Measurements from ENCODE around the gene SLFN14. TPM values are rescaled to one million over a fixed set of nuclear protein-coding genes. Genes with fewer than 3 reads are reported as not detected.

Gene SLFN14
- not detected for total RNA-seq
- polyA plus RNA-seq = not detected

DNA sequence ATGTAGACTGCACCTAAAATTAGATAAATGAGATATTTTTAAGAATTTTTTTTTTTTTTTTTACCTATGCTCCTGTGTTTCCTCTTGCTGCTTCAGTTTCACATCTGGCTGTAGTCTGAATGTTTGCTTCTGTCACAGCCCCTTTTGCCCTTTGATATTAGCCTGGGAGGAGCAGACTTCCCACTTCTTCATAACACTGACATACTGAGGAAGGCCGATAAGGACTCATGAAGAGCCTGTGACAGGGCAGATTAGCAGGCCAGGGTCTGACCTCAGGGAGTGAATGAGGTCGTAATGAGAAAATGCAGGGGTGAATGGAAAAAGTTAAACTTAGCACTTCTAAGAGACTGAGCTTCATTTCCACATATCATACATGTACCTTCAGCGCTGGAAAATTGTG lies at the start of gene SLFN14:
Gene SLFN14 (minus strand): TSS at position 117 of the 400 bp plus-strand sequence. CDS start 2,757 bp downstream, outside the sequence.
- FAIRE-seq (no peak), DNase-seq (no peak), ATAC-seq (no peak)
- Histone ChIP-seq H3K9me3 (no peaks in the 10 kb centered on the region), H3K27me3 (no peaks in the 10 kb centered on the region), H3K27ac (no peak within 1 kb of the TSS), H3K36me3 (no peaks in the 10 kb centered on the region), H3K4me1 (no peaks in the 10 kb centered on the region), H3K4me3 (no peak within 1 kb of the TSS)
- WGBS, 2 donors = 50 to 67% methylated on average over 3 of the region's 3 CpGs
- intact Hi-C loops (cut with DNase I) = no loop called here
- TF ChIP-seq, protein P1, sequence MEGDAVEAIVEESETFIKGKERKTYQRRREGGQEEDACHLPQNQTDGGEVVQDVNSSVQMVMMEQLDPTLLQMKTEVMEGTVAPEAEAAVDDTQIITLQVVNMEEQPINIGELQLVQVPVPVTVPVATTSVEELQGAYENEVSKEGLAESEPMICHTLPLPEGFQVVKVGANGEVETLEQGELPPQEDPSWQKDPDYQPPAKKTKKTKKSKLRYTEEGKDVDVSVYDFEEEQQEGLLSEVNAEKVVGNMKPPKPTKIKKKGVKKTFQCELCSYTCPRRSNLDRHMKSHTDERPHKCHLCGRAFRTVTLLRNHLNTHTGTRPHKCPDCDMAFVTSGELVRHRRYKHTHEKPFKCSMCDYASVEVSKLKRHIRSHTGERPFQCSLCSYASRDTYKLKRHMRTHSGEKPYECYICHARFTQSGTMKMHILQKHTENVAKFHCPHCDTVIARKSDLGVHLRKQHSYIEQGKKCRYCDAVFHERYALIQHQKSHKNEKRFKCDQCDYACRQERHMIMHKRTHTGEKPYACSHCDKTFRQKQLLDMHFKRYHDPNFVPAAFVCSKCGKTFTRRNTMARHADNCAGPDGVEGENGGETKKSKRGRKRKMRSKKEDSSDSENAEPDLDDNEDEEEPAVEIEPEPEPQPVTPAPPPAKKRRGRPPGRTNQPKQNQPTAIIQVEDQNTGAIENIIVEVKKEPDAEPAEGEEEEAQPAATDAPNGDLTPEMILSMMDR (IDR thresholded peaks at IDR 0.05) = no peak

DNA sequence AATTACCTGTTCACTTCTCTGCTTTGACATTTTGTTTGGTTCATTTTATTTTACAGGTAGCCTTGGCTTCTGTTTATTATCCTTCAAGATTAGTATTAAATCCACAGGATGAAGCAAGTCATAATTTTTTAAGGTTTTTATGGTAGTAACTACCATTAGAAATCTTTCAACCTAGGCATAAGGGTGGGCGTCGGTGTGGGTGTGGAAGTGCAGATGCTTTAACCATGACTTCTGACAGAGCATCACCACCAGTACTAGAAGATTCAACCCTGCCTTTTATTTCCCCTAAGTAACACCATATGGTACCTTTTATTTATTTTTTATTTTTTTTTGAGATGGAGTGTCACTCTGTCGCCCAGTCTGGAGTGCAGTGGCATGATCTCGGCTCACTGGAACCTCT lies 49.2 kb upstream of the SLFN14 start:
- intact Hi-C loops (cut with DNase I) = loop anchor here (5.0 to 10.0 kb wide), 2 partner anchors 135 to 137 kb away; no protein-coding TSS in a partner anchor
- Histone ChIP-seq H3K4me1 (no peaks in the 10 kb centered on the region), H3K4me3 (no peak overlapping the region), H3K27me3 (no peaks in the 10 kb centered on the region), H3K36me3 (peaks cover 0 to 38% (median 6%) of the 10 kb centered on the region in 3 donors), H3K9me3 (no peaks in the 10 kb centered on the region), H3K27ac (no peak overlapping the region)
- TF ChIP-seq, protein P1 (IDR thresholded peaks at IDR 0.05) = no peak
- 93 to 96% methylated on average over 4 of the region's 4 CpGs for WGBS, 2 donors
- no peak for FAIRE-seq
- ATAC-seq = no peak
- DNase-seq = no peak

DNA sequence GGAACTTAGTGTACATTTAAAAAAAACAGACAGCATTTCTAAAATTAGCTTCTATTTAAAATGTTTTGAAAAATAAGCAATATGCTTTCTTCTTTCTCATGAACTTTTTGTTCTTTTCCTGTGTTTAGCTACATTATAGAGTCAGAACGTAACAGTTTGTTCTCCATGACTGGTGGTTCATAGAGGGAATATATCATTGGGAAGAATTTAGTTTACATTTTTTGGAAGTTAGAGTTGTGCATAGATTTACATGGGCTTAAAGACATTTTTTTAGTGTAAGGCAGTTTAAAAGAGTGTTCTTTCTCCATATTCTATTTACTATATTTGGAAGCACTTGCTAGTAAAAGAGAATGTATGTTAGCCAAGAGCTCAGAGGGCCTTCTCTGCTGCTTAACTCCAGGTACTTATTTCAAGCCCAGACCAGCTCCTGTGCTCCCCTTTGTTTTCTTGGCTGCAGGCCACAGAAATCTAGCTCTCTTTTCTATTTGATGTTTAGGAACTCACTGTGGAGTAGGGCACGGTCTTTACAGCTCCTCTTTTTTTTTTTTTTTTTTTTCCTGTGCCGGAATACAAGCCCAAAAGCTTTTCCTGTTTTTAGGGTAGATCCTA lies 46.7 kb upstream of the SLFN14 start:
- TF ChIP-seq, protein P1 (IDR thresholded peaks at IDR 0.05) = no peak
- H3K27ac ChIP-seq = no peak overlapping the region
- H3K4me3 ChIP-seq = no peak overlapping the region
- H3K36me3 ChIP-seq = peaks cover 0 to 38% (median 6%) of the 10 kb centered on the region in 3 donors
- H3K4me1 ChIP-seq = no peaks in the 10 kb centered on the region
- H3K27me3 ChIP-seq = no peaks in the 10 kb centered on the region
- DNase-seq (no peak), FAIRE-seq (no peak), ATAC-seq (no peak)
- intact Hi-C loops (cut with DNase I) = no loop called here
- WGBS, 2 donors = 82 to 92% methylated on average over 3 of the region's 3 CpGs
- no peaks in the 10 kb centered on the region for H3K9me3 ChIP-seq

- H3K9me3 ChIP-seq = no peaks in the 10 kb centered on the region
- peaks cover 0 to 29% (median 6%) of the 10 kb centered on the region in 3 donors for H3K36me3 ChIP-seq
- intact Hi-C loops (cut with DNase I) = no loop called here
- TF ChIP-seq, protein P1 (IDR thresholded peaks at IDR 0.05) = no peak
- 85 to 98% methylated on average over 2 of the region's 2 CpGs for WGBS, 2 donors
- no peaks in the 10 kb centered on the region for H3K4me1 ChIP-seq
- H3K4me3 ChIP-seq = no peak overlapping the region
- no peak overlapping the region for H3K27ac ChIP-seq
- ATAC-seq (no peak), FAIRE-seq (no peak), DNase-seq (no peak)
- no peaks in the 10 kb centered on the region for H3K27me3 ChIP-seq
These were observed 45.1 kb upstream of the SLFN14 start for GRCh38 chr17:35605678-35606077.

DNA sequence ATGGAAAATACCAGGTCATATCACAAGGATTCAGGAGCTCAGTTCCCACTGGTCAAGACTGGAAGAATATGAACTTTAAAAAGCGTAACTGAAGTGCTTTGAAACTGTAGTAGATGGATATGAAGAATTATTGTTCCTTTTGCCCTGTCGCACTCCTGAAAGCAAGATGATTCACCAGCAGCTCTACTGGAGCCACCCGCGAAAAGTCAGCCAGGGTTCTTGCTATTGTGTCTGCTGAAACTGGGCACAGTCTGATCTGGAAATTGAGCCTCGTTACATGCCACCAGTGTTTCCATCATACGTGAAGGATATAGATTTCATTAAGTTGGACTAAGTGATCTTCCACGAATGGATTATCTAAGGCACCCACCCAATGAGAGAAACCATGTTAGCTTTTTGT lies 43.1 kb upstream of the SLFN14 start:
- Histone ChIP-seq H3K4me1 (no peaks in the 10 kb centered on the region), H3K36me3 (peaks cover 0 to 13% (median 10%) of the 10 kb centered on the region in 3 donors), H3K27ac (no peak overlapping the region), H3K4me3 (no peak overlapping the region), H3K27me3 (no peaks in the 10 kb centered on the region), H3K9me3 (no peaks in the 10 kb centered on the region)
- ATAC-seq (no peak), FAIRE-seq (no peak), DNase-seq (no peak)
- intact Hi-C loops (cut with DNase I) = no loop called here
- 90 to 92% methylated on average over 7 of the region's 7 CpGs for WGBS, 2 donors
- TF ChIP-seq, protein P1 (IDR thresholded peaks at IDR 0.05) = no peak
